Measurements from ENCODE around the gene ERLEC1.
"Not testable (repeated sequence)": the region's sequence is repeated elsewhere in the genome, so short reads cannot be mapped to it uniquely, and the experiment has no call there.

Gene ERLEC1

GRCh38 chr2:53786705-53787613 lies at the start of gene ERLEC1, which contains the start of gene ASB3:
TSS of gene ERLEC1 (plus strand) at chr2:53787044. CDS start at chr2:53787211, 167 bp downstream.
TSS of gene ASB3 (minus strand) at chr2:53786953. CDS start at chr2:53765572, 21,381 bp downstream.
- DNase-seq (ENCODE audit: extremely low spot score, insufficient read length, low read depth) (peak; percentile 81), FAIRE-seq (peak; percentile 92)

- FAIRE-seq (no peak), DNase-seq (ENCODE audit: extremely low spot score, insufficient read length, low read depth) (no peak)
These were observed 49.8 kb upstream of the ERLEC1 start for GRCh38 chr2:53737091-53737490.

- FAIRE-seq (no peak), DNase-seq (ENCODE audit: extremely low spot score, insufficient read length, low read depth) (no peak)
These were observed 47.8 kb upstream of the ERLEC1 start for GRCh38 chr2:53739032-53739431.

- no peak for FAIRE-seq
These were observed 46.7 kb upstream of the ERLEC1 start for GRCh38 chr2:53740170-53740569.

DNA sequence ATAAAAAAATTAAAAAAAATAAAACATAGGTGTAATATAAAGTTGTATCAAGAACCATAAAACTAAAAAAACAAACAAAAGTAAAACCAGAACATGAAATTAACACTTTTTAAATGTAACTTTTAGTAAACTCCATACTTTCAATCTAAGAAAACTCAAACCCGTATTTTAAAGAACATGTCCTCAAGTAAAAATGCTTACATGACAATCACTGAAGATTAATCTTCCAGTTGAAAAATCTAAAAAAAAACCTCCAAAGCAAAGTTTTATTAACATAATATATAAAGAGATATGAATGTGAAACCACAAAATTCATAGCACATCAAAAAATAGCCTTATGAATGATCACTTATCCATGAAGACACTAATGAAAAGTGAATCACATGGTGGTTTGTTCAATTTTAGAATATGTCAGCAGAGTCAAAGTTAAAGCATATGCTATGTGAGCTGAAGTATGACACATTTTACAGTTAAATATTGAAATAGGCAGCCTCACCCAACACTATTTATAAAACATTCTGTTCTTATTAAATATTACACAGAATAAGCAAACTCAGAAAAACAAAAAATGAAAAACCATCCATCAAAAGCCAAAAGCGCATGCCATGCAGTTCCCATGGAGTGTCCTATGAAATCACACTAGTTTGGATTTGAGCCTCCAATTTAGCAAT lies 42.3 kb upstream of the ERLEC1 start:
- DNase-seq (ENCODE audit: extremely low spot score, insufficient read length, low read depth) (no peak), FAIRE-seq (no peak)

More at GRCh38 chr2:53740170-53740569, 46.7 kb upstream of the ERLEC1 start:
- DNase-seq (ENCODE audit: extremely low spot score, insufficient read length, low read depth): no peak

GRCh38 chr2:53750041-53750768 lies 36.6 kb upstream of the ERLEC1 start:
- FAIRE-seq (no peak), DNase-seq (ENCODE audit: extremely low spot score, insufficient read length, low read depth) (no peak)

GRCh38 chr2:53751728-53752127 lies 35.1 kb upstream of the ERLEC1 start:
- FAIRE-seq: peak; percentile 42

DNA sequence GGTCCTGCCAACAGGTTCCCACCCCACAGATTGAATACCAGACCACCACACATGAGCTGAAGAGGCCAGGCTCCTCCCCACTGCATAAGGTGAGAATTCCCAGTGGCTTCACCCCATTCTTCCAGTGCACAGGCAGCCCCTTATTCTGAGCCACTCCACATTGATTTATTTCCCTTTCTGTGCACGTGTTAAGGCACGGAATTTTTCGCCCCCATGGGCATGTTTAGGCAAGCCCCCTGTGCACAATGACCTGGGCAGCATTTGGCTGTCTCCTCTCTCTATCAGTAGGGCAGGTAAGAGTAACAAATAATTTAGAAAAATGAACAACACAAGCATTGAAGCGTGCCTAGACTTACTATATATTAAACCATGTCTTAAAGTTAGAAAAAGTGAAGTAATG lies 34.5 kb upstream of the ERLEC1 start:
- FAIRE-seq: no peak
- DNase-seq (ENCODE audit: extremely low spot score, insufficient read length, low read depth): no peak

More at GRCh38 chr2:53751728-53752127, 35.1 kb upstream of the ERLEC1 start:
- DNase-seq (ENCODE audit: extremely low spot score, insufficient read length, low read depth): no peak

- DNase-seq (ENCODE audit: extremely low spot score, insufficient read length, low read depth): no peak
- no peak for FAIRE-seq
These were observed 33.8 kb upstream of the ERLEC1 start for GRCh38 chr2:53753041-53753440.

DNA sequence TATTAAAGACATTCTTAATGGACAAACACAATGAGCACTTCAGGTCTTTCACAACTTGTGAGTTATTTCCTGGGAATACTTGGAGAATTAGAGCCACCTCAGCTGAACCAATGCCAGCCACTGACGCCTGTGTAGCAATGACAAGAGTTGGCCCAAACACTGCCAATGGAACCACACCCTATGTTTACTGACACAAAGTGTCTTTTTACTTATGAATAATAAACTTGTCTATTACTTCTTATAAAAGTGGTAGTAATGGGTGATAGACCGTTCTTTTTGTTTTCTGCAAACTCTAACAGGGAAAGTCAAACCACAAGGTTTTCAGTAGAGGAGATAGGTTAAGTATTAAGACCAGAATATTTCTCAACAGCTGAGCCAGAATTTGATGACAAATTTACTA lies 31.7 kb upstream of the ERLEC1 start:
- DNase-seq (ENCODE audit: extremely low spot score, insufficient read length, low read depth): no peak
- no peak for FAIRE-seq

- DNase-seq (ENCODE audit: extremely low spot score, insufficient read length, low read depth) (no peak), FAIRE-seq (no peak)
These were observed 30.2 kb upstream of the ERLEC1 start for GRCh38 chr2:53756644-53757043.

DNA sequence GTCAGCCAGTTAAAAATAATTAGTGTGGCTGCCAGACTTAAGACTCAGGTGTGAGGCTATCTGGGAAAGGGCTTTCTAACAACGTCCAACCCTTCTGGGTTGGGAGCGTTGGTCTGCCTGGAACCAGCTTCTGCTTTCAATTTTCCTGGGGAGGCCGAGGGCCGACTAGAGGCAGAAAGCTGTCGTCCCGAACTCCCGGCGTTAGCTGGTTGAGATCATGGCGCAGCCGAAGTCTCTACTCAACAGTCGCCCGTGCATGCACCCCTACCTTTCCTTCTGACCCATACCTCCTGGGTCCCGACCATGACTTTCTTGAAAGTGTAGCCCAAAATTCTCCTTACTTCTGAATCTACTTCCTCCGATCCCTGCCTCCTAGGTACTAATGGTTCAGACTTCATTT lies 29.6 kb upstream of the ERLEC1 start:
- not testable (repeated sequence) for DNase-seq (ENCODE audit: extremely low spot score, insufficient read length, low read depth); FAIRE-seq

- DNase-seq (ENCODE audit: extremely low spot score, insufficient read length, low read depth) (no peak), FAIRE-seq (no peak)
These were observed 21.1 kb upstream of the ERLEC1 start for GRCh38 chr2:53765767-53766166.

GRCh38 chr2:53767405-53768241 lies 19.2 kb upstream of the ERLEC1 start, which contains the start of gene CHAC2:
TSS of gene CHAC2 (plus strand) at chr2:53767804. CDS start at chr2:53767887, 83 bp downstream.
- DNase-seq (ENCODE audit: extremely low spot score, insufficient read length, low read depth) (peak; percentile 62), FAIRE-seq (peak; percentile 94)

GRCh38 chr2:53768242-53768542 lies 18.7 kb upstream of the ERLEC1 start:
- no peak for FAIRE-seq

DNA sequence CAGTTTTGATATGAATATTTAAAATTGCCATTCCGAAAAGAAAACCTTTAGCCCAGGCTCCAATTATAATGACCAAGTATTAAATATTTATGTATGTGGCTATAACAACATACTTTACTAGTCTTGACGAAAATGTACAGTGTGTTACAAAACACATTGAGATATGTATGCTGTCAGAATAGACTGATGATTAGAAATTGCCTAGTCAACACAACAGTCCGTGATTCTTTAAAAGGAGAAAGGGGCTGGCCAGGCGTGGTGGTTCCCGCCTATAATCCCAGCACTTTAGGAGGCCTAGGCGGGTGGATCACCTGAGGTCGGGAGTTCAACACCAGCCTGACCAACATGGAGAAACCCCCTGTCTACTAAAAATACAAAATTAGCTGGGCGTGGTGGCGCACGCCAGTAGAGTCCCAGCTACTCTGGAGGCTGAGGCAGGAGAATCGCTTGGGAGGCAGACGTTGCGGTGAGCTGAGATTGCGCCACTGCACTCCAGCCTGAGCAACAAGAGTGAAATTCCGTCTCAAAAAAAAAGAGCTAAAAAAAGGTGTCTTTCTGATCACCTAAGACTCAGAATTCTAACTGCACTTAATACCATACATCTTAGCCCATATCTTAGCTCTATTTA lies 17.4 kb upstream of the ERLEC1 start:
- DNase-seq (ENCODE audit: extremely low spot score, insufficient read length, low read depth): no peak
- FAIRE-seq: no peak

More at GRCh38 chr2:53768242-53768542, 18.7 kb upstream of the ERLEC1 start:
- no peak for DNase-seq (ENCODE audit: extremely low spot score, insufficient read length, low read depth)

- FAIRE-seq (no peak), DNase-seq (ENCODE audit: extremely low spot score, insufficient read length, low read depth) (no peak)
These were observed 16.6 kb upstream of the ERLEC1 start for GRCh38 chr2:53770264-53770663.

GRCh38 chr2:53777134-53777533 lies 9.7 kb upstream of the ERLEC1 start:
- no peak for DNase-seq (ENCODE audit: extremely low spot score, insufficient read length, low read depth)
- FAIRE-seq: no peak

DNA sequence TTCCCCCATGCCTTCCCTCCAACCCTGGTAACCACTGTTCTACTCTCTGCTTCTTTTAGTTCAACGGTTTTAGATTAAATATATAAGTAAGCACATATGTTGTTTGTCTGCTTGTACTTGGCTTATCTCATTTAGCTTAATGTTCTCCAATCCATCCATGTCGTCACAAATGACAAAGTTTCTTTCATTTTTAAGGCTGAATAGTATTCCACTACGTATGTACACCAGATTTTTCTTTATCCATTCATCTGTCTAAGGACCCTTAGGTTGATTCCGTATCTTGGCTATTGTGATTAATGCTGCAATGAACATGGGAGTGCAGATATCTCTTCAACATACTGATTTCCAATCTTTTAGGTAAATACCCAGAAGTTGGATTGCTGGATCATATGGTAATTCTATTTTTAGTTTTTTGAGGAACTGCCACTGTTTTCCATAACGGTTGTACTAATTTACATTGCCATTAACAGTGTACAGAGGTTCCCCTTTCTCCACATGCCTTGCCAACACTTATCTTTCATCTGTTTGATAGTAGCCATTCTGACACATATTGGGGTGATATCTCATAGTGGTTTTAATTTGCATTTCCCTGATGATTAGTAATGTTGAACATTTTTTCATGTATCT lies 8.2 kb upstream of the ERLEC1 start:
- no peak for FAIRE-seq
- no peak for DNase-seq (ENCODE audit: extremely low spot score, insufficient read length, low read depth)
